Measurements from ENCODE around the gene CAPN1. TPM values are rescaled to one million over a fixed set of nuclear protein-coding genes. Genes with fewer than 3 reads are reported as not detected.

CAPN1 gene
- total and polyA plus RNA-seq, 9 of the 15 experiments (the other 6 are each of a cell fraction or from before 2014, with no cell fraction given) = 3.5 to 199 (median 61.6) TPM

- TF ChIP-seq HDAC8 (tag; IDR thresholded peaks at IDR 0.05) (no peak), HMG20B (CRISPR knock-in tag; IDR thresholded peaks at IDR 0.05) (no peak), ZBTB26 (CRISPR knock-in tag; IDR thresholded peaks at IDR 0.05) (no peak), NCOA1 (IDR thresholded peaks at IDR 0.05; ENCODE audit: low read depth) (no peak), RHOXF2B (CRISPR knock-in tag; conservative IDR thresholded peaks at IDR 0.05) (no peak), JUNB (CRISPR knock-in tag; conservative IDR thresholded peaks at IDR 0.05) (no peak), POLR3G (IDR thresholded peaks at IDR 0.05; ENCODE audit: extremely low read depth, insufficient read length, insufficient replicate concordance) (no peak), ZNF316 (IDR thresholded peaks at IDR 0.05) (peak; percentile 67), HOXB6 (CRISPR knock-in tag; IDR thresholded peaks at IDR 0.05; ENCODE audit: borderline replicate concordance) (no peak), ZNF24 (IDR thresholded peaks at IDR 0.05) (no peak), UBTF (IDR thresholded peaks at IDR 0.05; ENCODE audit: borderline replicate concordance in 1 of 2, low read depth in 2 of 2, low read length in 2 of 2) (peak in 1 of 2 experiments; percentile 61; a peak in 1 of 4 replicates), ZNF586 (CRISPR knock-in tag; conservative IDR thresholded peaks at IDR 0.05) (no peak), ZNF3 (CRISPR knock-in tag; IDR thresholded peaks at IDR 0.05) (no peak), ZNF239 (CRISPR knock-in tag; IDR thresholded peaks at IDR 0.05) (no peak), GTF2E2 (tag; IDR thresholded peaks at IDR 0.05) (0 out of 2 replicates have a peak, but pooled peaks have one; percentile 51), GMEB1 (CRISPR knock-in tag; IDR thresholded peaks at IDR 0.05) (no peak), PKNOX1 (IDR thresholded peaks at IDR 0.05) (peak; percentile 73), STAT5B (CRISPR knock-in tag; IDR thresholded peaks at IDR 0.05) (no peak), ZNF561 (CRISPR knock-in tag; conservative IDR thresholded peaks at IDR 0.05) (no peak)
- TF ChIP-seq, protein P1, sequence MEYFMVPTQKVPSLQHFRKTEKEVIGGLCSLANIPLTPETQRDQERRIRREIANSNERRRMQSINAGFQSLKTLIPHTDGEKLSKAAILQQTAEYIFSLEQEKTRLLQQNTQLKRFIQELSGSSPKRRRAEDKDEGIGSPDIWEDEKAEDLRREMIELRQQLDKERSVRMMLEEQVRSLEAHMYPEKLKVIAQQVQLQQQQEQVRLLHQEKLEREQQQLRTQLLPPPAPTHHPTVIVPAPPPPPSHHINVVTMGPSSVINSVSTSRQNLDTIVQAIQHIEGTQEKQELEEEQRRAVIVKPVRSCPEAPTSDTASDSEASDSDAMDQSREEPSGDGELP (CRISPR knock-in tag; IDR thresholded peaks at IDR 0.05; ENCODE audit: borderline replicate concordance) = peak; percentile 49; the same call in 1 of the 2 replicates
- TF ChIP-seq, protein P2, sequence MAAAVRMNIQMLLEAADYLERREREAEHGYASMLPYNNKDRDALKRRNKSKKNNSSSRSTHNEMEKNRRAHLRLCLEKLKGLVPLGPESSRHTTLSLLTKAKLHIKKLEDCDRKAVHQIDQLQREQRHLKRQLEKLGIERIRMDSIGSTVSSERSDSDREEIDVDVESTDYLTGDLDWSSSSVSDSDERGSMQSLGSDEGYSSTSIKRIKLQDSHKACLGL (CRISPR knock-in tag; IDR thresholded peaks at IDR 0.05; ENCODE audit: borderline replicate concordance, poor library complexity, severe bottlenecking) = no peak
These were observed 31.0 kb upstream of the CAPN1 start (continued) for GRCh38 chr11:65150509-65151299.

Data from K562 (cell line).